Measurements from ENCODE around the gene PSMD2.

The PSMD2 gene

GRCh38 chr3:184282941-184283340, 16.1 kb upstream of the PSMD2 start:
- DNase-seq: peak in 1 of 2 experiments; percentile 10

DNA sequence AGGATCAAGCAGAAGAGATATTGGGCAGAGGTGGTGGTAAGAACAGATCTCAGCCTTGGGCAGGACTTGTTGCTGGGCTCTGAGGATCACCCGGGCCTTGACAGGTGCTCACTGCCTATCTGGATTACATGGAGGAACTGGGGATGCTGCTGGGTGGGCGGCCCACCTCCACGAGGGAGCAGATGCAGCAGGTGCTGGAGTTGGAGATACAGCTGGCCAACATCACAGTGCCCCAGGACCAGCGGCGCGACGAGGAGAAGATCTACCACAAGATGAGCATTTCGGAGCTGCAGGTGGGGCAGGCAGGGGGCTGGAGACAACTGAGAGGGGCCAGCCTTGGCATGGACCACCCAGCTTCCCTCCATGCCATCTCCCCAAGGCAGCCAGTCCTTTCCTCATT, 15.4 kb upstream of the PSMD2 start:
- no peak for DNase-seq

- peak; percentile 59 to 68 for DNase-seq
Observed at GRCh38 chr3:184284696-184285095, 14.3 kb upstream of the PSMD2 start.

DNA sequence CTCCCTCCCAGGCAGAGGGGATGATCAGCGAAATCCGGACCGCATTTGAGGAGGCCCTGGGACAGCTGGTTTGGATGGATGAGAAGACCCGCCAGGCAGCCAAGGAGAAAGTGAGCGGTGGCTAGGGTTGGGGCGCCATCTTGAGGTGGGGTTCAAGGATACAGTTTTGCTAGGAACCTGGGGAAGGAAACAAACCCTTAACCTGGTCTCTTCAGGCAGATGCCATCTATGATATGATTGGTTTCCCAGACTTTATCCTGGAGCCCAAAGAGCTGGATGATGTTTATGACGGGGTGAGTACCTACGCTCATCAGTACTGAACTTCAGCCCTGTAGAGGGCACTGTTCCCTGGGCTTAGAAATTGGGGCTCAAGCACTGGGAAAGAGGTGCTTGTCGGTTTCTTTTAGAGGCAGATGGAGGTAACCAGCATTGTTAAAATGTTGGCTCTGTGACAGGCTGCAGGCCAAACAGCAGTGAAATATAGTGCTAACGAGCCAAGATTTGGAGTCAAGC, 9.6 kb upstream of the PSMD2 start:
- peak in 1 of 2 experiments; percentile 49 for DNase-seq

GRCh38 chr3:184290331-184290730, 8.7 kb upstream of the PSMD2 start:
- DNase-seq: no peak

GRCh38 chr3:184291044-184291737, 7.8 kb upstream of the PSMD2 start:
- no peak for DNase-seq

DNA sequence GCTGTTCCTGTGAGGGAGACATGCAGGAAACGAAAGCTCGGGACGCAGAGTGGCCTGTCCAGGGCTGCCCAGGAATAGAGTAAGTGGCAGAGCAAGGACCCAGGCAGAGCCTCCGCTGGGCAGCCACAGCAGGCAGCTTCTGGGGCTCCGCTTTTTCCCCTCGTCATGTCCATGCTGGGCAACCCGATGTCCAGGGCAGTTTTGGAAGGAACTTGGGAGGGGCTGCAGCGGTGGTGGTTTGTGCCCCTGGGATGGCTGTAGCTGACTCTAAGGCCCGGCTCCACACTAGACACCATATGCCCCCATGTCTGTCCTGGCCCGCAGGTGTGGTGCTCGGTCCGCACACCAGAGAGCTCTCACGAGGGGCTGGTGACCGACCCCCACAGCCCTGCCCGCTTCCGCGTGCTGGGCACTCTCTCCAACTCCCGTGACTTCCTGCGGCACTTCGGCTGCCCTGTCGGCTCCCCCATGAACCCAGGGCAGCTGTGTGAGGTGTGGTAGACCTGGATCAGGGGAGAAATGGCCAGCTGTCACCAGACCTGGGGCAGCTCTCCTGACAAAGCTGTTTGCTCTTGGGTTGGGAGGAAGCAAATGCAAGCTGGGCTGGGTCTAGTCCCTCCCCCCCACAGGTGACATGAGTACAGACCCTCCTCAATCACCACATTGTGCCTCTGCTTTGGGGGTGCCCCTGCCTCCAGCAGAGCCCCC, 7.1 kb upstream of the PSMD2 start:
- no peak for DNase-seq

DNA sequence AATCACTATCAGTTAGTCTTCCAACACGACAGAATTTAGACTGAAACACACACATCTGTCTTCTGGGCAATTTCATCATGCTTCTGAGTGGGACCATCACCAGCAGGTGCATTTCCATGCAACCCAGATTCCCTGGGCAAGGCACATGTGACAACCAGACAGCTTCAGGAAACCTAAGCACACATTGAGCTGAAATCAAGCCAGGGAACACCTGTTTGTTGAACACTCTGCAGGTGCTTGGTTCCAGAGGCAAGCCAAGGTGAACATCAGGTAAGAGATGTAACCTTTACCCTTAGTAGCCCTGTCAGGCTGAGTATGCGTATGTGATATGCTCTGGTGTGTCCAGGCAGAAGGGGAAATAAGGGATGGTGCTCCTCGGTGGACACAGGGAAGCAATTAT, 3.3 kb upstream of the PSMD2 start:
- DNase-seq: no peak

GRCh38 chr3:184296616-184297015, 2.4 kb upstream of the PSMD2 start:
- DNase-seq: no peak

GRCh38 chr3:184299488-184300377, 692 bp downstream of the PSMD2 start:
- no peak for DNase-seq

GRCh38 chr3:184300378-184300720, 1.3 kb downstream of the PSMD2 start:
- peak in 1 of 2 experiments; percentile 46 for DNase-seq

- peak in 1 of 2 experiments; percentile 41 for DNase-seq
Observed at GRCh38 chr3:184305577-184305976, 6.5 kb downstream of the PSMD2 start.

GRCh38 chr3:184306341-184306972, 7.4 kb downstream of the PSMD2 start:
- DNase-seq: no peak

GRCh38 chr3:184307915-184308314, 8.9 kb downstream of the PSMD2 start:
- DNase-seq: no peak

- DNase-seq: no peak
Observed at GRCh38 chr3:184308744-184309143, 9.7 kb downstream of the PSMD2 start.

GRCh38 chr3:184311633-184312032, 12.6 kb downstream of the PSMD2 start:
- no peak for DNase-seq

- peak; percentile 49 to 89 for DNase-seq
Observed at GRCh38 chr3:184314363-184314699, 15.3 kb downstream of the PSMD2 start, which contains the start of gene EIF4G1. EIF4G1 (plus strand) TSS chr3:184314606; CDS start chr3:184315797, 1,191 bp downstream.

DNA sequence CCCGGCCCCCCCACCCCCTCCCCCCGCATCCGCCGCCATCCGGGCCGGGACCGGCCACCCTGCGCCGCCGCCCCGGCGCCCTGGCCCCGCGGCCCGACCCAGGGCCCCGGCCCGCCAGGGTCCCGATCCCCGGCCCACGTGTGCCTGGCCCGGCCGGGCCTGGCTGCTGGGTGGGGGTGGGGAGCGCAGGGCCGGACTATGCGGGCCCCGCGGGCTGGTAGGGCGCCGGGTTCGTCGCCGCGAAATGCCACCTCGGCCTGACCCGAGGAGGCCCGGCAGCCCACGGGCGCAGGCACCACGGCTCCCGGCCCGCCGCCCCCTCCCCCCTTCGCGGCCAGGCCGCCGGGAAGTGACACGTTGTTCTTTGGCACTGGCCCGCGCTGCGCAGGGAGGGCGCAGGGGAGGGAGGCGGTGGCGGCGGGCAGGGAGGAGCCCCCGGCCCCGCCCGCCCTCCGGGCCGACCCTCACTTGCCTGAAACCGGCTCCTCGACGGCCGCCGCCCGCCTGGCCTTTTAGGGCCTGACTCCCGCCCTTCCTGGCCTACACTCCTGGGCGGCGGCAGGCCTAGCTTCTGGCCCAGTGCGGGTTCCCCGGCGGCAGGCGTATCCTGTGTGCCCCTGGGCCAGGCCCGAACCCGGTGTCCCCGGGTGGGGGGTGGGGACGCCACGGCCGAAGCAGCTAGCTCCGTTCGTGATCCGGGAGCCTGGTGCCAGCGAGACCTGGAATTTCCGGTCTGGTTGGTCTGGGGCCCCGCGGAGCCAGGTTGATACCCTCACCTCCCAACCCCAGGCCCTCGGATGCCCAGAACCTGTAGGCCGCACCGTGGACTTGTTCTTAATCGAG, 15.9 kb downstream of the PSMD2 start:
- peak in 1 of 2 experiments; percentile 17 for DNase-seq

GRCh38 chr3:184315543-184315867, 16.5 kb downstream of the PSMD2 start:
- no peak for DNase-seq

DNA sequence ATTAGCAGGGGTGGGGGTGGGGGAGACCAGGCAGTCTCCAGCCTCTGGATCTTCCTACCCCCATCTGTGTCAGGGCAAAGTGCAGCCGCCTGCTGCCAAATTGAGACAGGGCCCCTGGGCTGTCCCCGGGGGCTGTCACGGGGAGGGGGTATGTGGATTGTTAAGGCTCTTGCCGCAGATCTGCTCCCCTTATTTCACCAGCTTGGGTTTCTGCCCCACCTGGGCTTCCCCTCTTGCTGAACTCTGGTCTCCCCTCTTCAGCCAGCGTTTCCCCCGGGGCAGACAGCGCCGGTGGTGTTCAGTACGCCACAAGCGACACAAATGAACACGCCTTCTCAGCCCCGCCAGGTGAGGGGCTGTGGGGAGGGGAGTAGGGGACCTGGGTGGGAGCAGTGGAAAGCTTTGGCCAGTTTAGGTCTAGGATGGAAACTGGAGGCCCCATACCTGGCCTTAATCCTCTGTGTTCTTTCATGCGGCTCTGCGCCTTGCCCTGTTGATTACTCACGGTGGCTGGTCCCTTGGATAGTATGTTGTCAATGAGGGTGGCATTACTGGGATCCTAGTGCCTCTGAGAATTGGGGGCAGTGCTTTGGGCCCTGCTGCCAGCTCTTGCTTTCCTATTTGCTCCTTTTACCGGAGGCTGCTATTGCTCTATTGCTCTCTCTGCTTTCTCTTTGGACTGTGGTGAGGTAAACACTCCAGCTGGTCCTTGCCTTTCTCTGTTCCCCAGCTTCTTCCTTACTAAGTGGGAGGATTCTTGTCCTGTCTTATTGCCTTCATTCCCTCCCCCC, 17.0 kb downstream of the PSMD2 start:
- DNase-seq: peak in 1 of 2 experiments; percentile 15

DNA sequence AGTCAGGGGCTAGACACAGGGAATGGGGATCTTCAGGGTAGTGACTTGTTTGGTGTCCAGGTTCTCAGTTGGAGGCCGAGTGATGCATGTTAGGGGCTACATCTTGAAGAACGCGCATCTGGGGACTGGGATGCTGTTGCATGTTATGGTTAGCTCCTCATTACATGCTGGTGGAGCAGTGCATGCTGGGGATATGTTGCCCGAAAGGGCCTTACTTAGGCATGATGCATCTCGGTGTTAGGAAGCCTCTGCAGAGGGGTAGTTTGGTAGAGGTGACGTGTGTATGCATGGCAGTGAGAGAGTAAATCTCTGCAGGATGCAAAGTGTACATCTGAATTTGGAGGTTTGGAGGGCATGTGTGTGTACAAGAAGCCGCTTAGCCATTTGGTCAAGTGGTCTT, 17.8 kb downstream of the PSMD2 start:
- DNase-seq: no peak

Measured in SW 1271 (cell line).